Transverse colon (tissue), 4 donors: ENCODE measurements around the gene CNDP2. TPM values are rescaled to one million over a fixed set of nuclear protein-coding genes. Genes with fewer than 3 reads are reported as not detected.

Source experiments
- DNase-seq: peaks from one replicate; pipeline ENCODE4 v3.0.0-alpha.2; 2019
- H3K27ac ChIP-seq, 4 donors: fragments of 200-600 bp; sonication (generic); 2 replicates each; pipeline ENCODE4 v1.5.1; 2016 to 2018; ENCODE audit warnings: inconsistent platforms in 4 of 4
- H3K27me3 ChIP-seq: fragments of 200-600 bp; sonication (generic); 2 replicates; pipeline ENCODE4 v1.5.1; 2017; ENCODE audit warnings: inconsistent platforms
- H3K36me3 ChIP-seq, 4 donors: fragments of 200-600 bp; sonication (generic); 2 replicates each; pipeline ENCODE4 v1.5.1; 2017 to 2019; ENCODE audit warnings: inconsistent platforms in 4 of 4
- H3K4me1 ChIP-seq, 4 donors: fragments of 200-600 bp; sonication (generic); 2 replicates each; pipeline ENCODE4 v1.5.1; 2017 to 2020; ENCODE audit warnings: inconsistent platforms in 4 of 4
- H3K4me3 ChIP-seq, 4 donors: fragments of 200-600 bp; sonication (generic); 1 replicate in 1 of 4; 2 replicates in 3 of 4; pipeline versions ENCODE4 v1.5.1 to v1.6.1; 2017 to 2019; ENCODE audit warnings: inconsistent platforms in 4 of 4
- H3K9me3 ChIP-seq, 2 donors: fragments of 200-600 bp; sonication (generic); 2 replicates each; pipeline ENCODE4 v1.5.1; 2017 to 2019; ENCODE audit warnings: inconsistent platforms in 2 of 2
- CTCF ChIP-seq, 5 experiments: fragments of 200-600 bp in 3 of 5; fragments of 450-650 bp in 2 of 5; sonication (generic) in 3 of 5; IDR thresholded peaks; 1 replicate in 2 of 5; 2 replicates in 3 of 5; pipeline ENCODE4 v1.5.1; 2016 to 2017; ENCODE audit warnings: antibody characterized with exemption in 5 of 5, inconsistent platforms in 3 of 5, mild to moderate bottlenecking in 2 of 5, moderate library complexity in 1 of 5
- EP300 ChIP-seq: sonication (generic); formaldehyde crosslinking; IDR thresholded peaks from one replicate; pipeline ENCODE4 v1.6.1; 2017; ENCODE audit warnings: antibody characterized with exemption, low read depth
- POLR2A ChIP-seq: fragments of 450-650 bp; IDR thresholded peaks from one replicate; pipeline ENCODE4 v1.6.1; 2016; ENCODE audit warnings: antibody characterized with exemption, mild to moderate bottlenecking, moderate library complexity
- POLR2AphosphoS5 ChIP-seq, 3 donors: sonication (generic); formaldehyde crosslinking; IDR thresholded peaks; one replicate each; pipeline ENCODE4 v1.6.1; 2016; ENCODE audit warnings: antibody characterized with exemption in 3 of 3
- WGBS, 2 donors: methylation state at CpG; one replicate each; pipeline ENCODE4 v1.1.5; 2018; ENCODE audit warnings: low coverage in 1 of 2; 5-methylcytosine and 5-hydroxymethylcytosine counted together
- in situ Hi-C, 4 donors: fragments of 200-750 bp; cut with MboI; loops; one replicate each; pipeline versions ENCODE4 v1.15.0 to v1.15.1; 2017; ENCODE audit warnings: low sequenced_read_pairs in 3 of 4, low pct_ligation_motif_present in 1 of 4, low pct_unique_long_range_greater_than_20kb in 1 of 4
- intact Hi-C: fragments of 100-400 bp; cut with DNase I; formaldehyde crosslinking; loops from one replicate; pipeline ENCODE4 v1.15.1; 2023; ENCODE audit warnings: low total_unique reads
- total RNA-seq, 4 donors: library from RNA; depleted of rRNA; stranded (reverse); fragments of >200 nt; gene quantifications; one replicate each; pipeline ENCODE4 v1.1.0, GENCODE V29; 2016

The CNDP2 gene
- total RNA-seq, 4 donors from 2014 or later, result 143 to 284 (median 155) TPM

- H3K4me1 ChIP-seq, result peaks cover 0 to 35% (median 11%) of the 10 kb centered on the region in 4 donors
- no peak for TF ChIP-seq EP300
- TF ChIP-seq CTCF (IDR thresholded peaks at IDR 0.05), result no peak
- TF ChIP-seq POLR2AphosphoS5 (IDR thresholded peaks at IDR 0.05), result no peak
- no peak for TF ChIP-seq POLR2A
- in situ Hi-C loops, result no loop called here
- no peak overlapping the region for H3K4me3 ChIP-seq
- WGBS, 2 donors, result 56 to 76% methylated on average over 5 to 23 of the region's 23 CpGs
- no peaks in the 10 kb centered on the region for H3K27me3 ChIP-seq
- no peaks in the 10 kb centered on the region for H3K9me3 ChIP-seq
- peaks cover 0 to 49% (median 22%) of the 10 kb centered on the region in 4 donors for H3K36me3 ChIP-seq
- H3K27ac ChIP-seq, result no peak overlapping the region
- DNase-seq, result no peak
- intact Hi-C loops, result no loop called here
Measured at GRCh38 chr18:74507097-74507881, 11.1 kb downstream of the CNDP2 start.

- Histone ChIP-seq H3K27ac (no peak overlapping the region), H3K4me3 (no peak overlapping the region), H3K9me3 (no peaks in the 10 kb centered on the region), H3K4me1 (peaks cover 0 to 35% (median 11%) of the 10 kb centered on the region in 4 donors), H3K36me3 (peaks cover 0 to 44% (median 23%) of the 10 kb centered on the region in 4 donors), H3K27me3 (no peaks in the 10 kb centered on the region)
- DNase-seq, result no peak
- TF ChIP-seq CTCF (IDR thresholded peaks at IDR 0.05) (no peak), POLR2AphosphoS5 (IDR thresholded peaks at IDR 0.05) (no peak), POLR2A (no peak), EP300 (no peak)
- 83 to 90% methylated on average over 2 to 14 of the region's 14 CpGs for WGBS, 2 donors
- in situ Hi-C loops, result no loop called here
- intact Hi-C loops, result no loop called here
Measured at GRCh38 chr18:74507927-74508326, 11.8 kb downstream of the CNDP2 start.

- H3K27me3 ChIP-seq, result no peaks in the 10 kb centered on the region
- intact Hi-C loops (no loop called here), in situ Hi-C loops (no loop called here)
- H3K9me3 ChIP-seq, result no peaks in the 10 kb centered on the region
- 68 to 78% methylated on average over 6 to 9 of the region's 9 CpGs for WGBS, 2 donors
- H3K4me3 ChIP-seq, result no peak overlapping the region
- no peak for DNase-seq
- peaks cover 0 to 48% (median 22%) of the 10 kb centered on the region in 4 donors for H3K36me3 ChIP-seq
- H3K4me1 ChIP-seq, result peaks cover 0 to 35% (median 11%) of the 10 kb centered on the region in 4 donors
- H3K27ac ChIP-seq, result no peak overlapping the region
- TF ChIP-seq POLR2A (no peak), CTCF (IDR thresholded peaks at IDR 0.05) (no peak), EP300 (no peak)
Measured at GRCh38 chr18:74508366-74508765, 12.2 kb downstream of the CNDP2 start.

GRCh38 chr18:74508821-74509225 lies 12.7 kb downstream of the CNDP2 start:
- H3K4me3 ChIP-seq, result no peak overlapping the region
- no peaks in the 10 kb centered on the region for H3K27me3 ChIP-seq
- in situ Hi-C loops (no loop called here), intact Hi-C loops (no loop called here)
- H3K36me3 ChIP-seq, result peaks cover 0 to 53% (median 23%) of the 10 kb centered on the region in 4 donors
- TF ChIP-seq POLR2A (no peak), EP300 (no peak), POLR2AphosphoS5 (IDR thresholded peaks at IDR 0.05) (no peak), CTCF (IDR thresholded peaks at IDR 0.05) (no peak)
- WGBS, 2 donors, result 51 to 65% methylated on average over 5 to 11 of the region's 11 CpGs
- H3K4me1 ChIP-seq, result peaks cover 0 to 35% (median 11%) of the 10 kb centered on the region in 4 donors
- no peaks in the 10 kb centered on the region for H3K9me3 ChIP-seq
- H3K27ac ChIP-seq, result no peak overlapping the region
- no peak for DNase-seq
